Stimulated activated naive CD8-positive, alpha-beta T cell treated with anti-CD3 and anti-CD28 coated beads, Interleukin-15, amount 100 ng/mL, for 72 hours (primary cell): Measurements from ENCODE around the gene CORO2B.
A peak's percentile ranks its signal among the peaks of the same experiment; 100 is the strongest.

Experiments
- ATAC-seq: fragments of 150-1000 bp; cut with Tn5 transposase; 2 replicates; pipeline ENCODE4 v1.10.0; 2021; ENCODE audit warnings: mild to moderate bottlenecking, moderate library complexity
- DNase-seq, 2 donors: peaks; one replicate each; pipeline ENCODE4 v3.0.0; 2021 to 2022
- H3K27ac Mint-ChIP-seq, 2 donors: one replicate each; pipeline ENCODE4 v1.8.0; 2022; ENCODE audit warnings: mild to moderate bottlenecking in 2 of 2, mixed read lengths in 2 of 2, moderate library complexity in 2 of 2
- H3K27me3 Mint-ChIP-seq: one replicate; pipeline ENCODE4 v1.8.0; 2022; ENCODE audit warnings: mixed read lengths
- H3K4me1 Mint-ChIP-seq: one replicate; pipeline ENCODE4 v1.8.0; 2022; ENCODE audit warnings: mild to moderate bottlenecking, mixed read lengths
- H3K4me3 Mint-ChIP-seq, 2 donors: one replicate each; pipeline ENCODE4 v1.8.0; 2022; ENCODE audit warnings: mild to moderate bottlenecking in 2 of 2, mixed read lengths in 2 of 2, moderate library complexity in 1 of 2
- H3K9me3 Mint-ChIP-seq, 2 donors: one replicate each; pipeline ENCODE4 v1.8.0; 2022; ENCODE audit warnings: mixed read lengths in 2 of 2

CORO2B gene

DNA sequence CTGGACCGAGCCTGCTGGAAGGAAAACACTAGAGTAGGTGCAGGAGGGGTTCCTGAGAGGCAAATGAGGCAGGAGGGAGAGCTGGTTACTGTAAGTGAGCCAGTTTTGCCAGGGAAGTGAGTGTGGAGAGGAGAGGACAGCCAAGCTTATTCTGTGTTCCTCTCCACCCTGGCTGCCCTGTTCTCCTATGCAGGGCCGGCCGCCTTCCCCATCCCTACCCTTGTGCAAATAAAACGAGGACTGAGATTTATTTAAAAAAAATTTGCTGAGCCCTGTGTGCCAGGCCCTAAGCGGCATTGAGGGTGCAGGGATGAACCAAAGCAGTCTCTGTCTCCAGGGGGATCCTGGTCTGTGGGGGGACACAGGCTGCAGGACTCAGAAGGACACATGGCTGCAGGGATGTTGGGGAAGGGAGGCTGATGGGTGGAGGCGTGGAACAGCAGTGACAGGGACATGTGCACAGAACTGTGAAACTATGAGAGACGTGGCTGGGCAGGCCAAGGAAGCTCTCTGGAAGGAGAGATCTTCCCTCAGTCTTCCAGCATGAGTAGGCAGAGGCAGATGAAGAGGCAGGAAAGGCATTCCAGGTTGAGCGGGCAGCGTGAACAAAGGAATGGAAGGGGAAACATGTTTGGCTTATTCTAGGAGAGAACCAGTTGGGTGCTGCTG is 12.1 kb downstream of the CORO2B start:
- peak overlapping the region in 1 of 2 donors; percentile 68 for H3K27ac Mint-ChIP-seq
- H3K27me3 Mint-ChIP-seq: peaks cover 12% of the 10 kb centered on the region
- H3K4me1 Mint-ChIP-seq: peaks cover 20% of the 10 kb centered on the region
- no peak overlapping the region for H3K4me3 Mint-ChIP-seq
- no peaks in the 10 kb centered on the region for H3K9me3 Mint-ChIP-seq
- DNase-seq (no peak), ATAC-seq (no peak)

DNA sequence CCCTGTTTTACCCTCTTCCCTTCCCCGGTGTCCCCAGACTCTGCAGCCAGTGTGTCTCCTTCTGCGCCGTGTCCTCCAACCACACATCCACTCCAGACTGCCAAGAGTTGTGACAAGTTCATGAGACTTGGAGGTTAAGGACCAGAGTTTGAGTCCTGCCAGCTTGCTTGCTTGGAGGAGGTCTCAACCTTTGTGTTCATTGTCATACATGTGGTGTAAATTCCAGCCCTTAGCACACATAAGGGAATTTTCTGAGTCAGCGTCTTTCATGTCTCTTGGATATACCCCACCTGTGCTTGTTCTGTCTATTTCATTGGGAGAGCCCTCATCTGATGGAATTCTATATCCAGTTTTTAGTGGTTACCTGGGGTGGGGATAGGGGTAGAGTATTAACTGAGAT is 13.3 kb downstream of the CORO2B start:
- H3K27ac Mint-ChIP-seq: no peak overlapping the region
- no peaks in the 10 kb centered on the region for H3K9me3 Mint-ChIP-seq
- no peak for ATAC-seq

DNA sequence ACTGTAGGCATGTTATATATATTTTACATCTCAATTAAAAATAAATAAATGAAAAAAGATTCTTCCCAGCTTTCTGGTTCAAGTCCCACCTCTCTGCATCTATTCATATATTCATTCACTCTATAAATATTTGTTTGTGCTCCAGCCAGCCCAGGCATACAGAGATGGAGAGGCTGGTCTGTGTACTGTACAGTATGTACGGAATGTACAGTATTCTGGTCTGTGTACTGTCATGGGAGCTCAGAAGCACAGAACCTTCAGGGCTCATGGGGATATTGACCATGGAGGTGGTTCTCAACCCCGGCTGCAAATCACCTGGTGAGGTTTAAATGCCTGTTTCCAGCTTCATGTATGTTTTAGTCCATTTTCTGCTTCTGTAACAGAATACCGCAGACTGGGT is 13.8 kb downstream of the CORO2B start:
- ATAC-seq (no peak), DNase-seq (no peak)
- peaks cover 12% of the 10 kb centered on the region for H3K27me3 Mint-ChIP-seq
- H3K4me1 Mint-ChIP-seq: peaks cover 13% of the 10 kb centered on the region
- no peak overlapping the region for H3K4me3 Mint-ChIP-seq
- no peak overlapping the region for H3K27ac Mint-ChIP-seq
- no peaks in the 10 kb centered on the region for H3K9me3 Mint-ChIP-seq

More for the DNA sequence above, 13.3 kb downstream of the CORO2B start:
- Mint-ChIP-seq H3K27me3 (peaks cover 12% of the 10 kb centered on the region), H3K4me1 (peaks cover 14% of the 10 kb centered on the region), H3K4me3 (no peak overlapping the region)
- no peak for DNase-seq

DNA sequence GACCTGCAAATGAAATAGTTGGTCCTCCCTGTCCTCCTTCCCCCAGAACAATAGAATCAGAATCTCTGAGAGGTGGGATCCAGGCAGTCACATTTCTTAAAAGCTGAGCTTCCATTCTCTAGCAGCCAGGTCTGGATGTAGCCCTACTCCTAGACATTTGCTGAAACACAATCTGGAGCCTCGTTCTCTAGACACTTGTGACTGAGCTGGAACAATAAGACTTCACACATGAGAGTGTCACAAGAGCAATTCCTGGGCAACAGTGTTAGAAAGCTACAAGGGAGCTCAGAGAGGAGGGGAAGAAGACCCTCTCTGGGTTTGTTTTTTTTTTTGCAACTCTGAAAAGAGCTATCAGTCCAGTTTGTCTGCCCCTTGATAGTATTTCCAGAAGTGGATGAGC is 14.5 kb downstream of the CORO2B start:
- Mint-ChIP-seq H3K27ac (no peak overlapping the region), H3K4me3 (no peak overlapping the region), H3K27me3 (peaks cover 12% of the 10 kb centered on the region), H3K9me3 (no peaks in the 10 kb centered on the region), H3K4me1 (peaks cover 5% of the 10 kb centered on the region)
- DNase-seq (no peak), ATAC-seq (no peak)

DNA sequence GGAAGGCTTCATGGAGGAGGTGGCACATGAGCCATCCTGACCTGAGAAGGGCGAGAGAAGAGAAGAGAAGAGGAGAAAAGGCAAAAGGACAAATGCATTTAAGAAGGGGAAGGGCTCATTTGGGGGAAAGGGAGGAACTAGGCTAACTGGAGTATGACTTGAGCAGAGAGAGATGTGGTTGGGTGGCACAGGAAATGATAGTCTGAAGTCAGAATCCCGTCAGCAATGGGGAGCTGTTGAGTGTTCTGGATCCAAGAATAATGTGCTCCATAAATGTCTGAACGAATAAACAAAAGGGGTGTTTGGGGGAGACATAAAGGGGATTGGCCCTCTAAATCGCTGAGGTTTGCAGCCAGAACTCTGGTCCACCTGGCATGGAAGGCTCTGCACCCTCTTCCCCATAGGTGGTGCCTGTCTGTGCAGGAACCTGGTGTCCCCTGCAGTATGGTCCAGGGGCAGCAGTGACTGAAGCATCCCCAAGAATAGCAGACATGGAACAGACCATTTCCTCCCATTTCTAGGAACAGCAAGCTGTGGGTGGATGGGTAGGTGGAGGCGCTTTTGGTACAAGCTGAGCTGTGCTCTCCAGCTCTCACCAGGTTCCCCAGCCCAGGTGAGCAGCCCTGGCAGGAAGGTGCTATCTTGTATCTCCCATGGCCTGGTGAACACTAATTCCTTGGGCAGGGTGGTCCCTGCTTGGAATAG is 15.2 kb downstream of the CORO2B start:
- no peaks in the 10 kb centered on the region for H3K9me3 Mint-ChIP-seq
- H3K27me3 Mint-ChIP-seq: peaks cover 12% of the 10 kb centered on the region
- ATAC-seq: no peak
- no peak for DNase-seq
- no peak overlapping the region for H3K27ac Mint-ChIP-seq
- no peak overlapping the region for H3K4me3 Mint-ChIP-seq
- H3K4me1 Mint-ChIP-seq: no peaks in the 10 kb centered on the region

DNA sequence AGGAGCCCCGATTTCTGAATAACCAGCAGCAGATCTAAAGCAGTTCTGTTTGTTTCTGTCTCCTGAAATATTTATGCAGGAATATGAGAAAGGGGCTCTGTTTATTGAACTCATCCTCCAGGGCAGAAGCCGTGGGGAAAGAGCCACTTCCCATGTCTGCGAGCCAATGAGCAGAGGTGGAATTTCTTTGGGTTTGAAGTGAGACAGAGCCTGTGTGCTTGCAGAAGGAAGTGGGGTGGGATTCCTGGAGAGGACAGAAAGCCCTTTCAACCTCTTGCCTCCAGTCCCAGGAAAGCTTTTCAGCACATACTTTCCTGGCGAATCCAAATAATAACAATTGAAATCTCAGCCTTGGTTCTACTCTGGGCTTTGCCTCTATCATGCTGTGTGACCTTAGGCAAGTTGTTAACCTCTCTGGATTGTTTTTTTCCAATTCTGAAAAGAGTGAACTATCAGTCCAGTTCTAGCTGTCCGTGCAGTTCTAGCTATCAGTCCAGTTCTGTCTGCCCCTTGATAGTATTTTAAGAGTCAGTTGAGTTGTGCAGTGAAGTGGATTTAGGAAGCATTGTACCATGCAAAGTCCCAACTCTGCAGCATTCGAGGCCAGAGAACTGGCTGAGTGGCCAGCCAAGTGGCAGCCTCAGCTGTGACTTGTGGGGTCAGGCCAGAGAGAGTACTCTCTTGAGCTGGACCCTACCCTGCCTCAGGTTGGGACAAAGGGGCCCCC is 15.9 kb downstream of the CORO2B start:
- no peak overlapping the region for H3K27ac Mint-ChIP-seq
- ATAC-seq (no peak), DNase-seq (no peak)
- peaks cover 12% of the 10 kb centered on the region for H3K27me3 Mint-ChIP-seq
- H3K9me3 Mint-ChIP-seq: no peaks in the 10 kb centered on the region
- H3K4me3 Mint-ChIP-seq: no peak overlapping the region
- no peaks in the 10 kb centered on the region for H3K4me1 Mint-ChIP-seq

DNA sequence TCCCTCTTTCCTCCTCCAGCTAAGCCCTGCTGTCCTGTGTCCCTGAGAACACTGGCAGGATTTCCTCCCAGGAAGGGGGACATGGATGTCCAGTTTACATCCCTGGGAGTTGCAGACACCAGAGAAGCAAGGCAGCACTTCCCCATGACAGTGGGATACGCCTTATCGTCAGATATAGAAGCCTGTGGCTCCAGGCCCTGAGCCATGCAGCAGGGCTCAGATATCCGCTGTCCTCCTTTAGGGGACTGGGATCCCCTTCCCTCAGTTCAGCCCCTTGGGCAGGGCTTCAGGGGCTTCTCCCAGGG is 16.4 kb downstream of the CORO2B start:
- Mint-ChIP-seq H3K27me3 (peaks cover 12% of the 10 kb centered on the region), H3K4me3 (no peak overlapping the region), H3K4me1 (no peaks in the 10 kb centered on the region), H3K9me3 (no peaks in the 10 kb centered on the region), H3K27ac (no peak overlapping the region)
- ATAC-seq: no peak
- DNase-seq: no peak

DNA sequence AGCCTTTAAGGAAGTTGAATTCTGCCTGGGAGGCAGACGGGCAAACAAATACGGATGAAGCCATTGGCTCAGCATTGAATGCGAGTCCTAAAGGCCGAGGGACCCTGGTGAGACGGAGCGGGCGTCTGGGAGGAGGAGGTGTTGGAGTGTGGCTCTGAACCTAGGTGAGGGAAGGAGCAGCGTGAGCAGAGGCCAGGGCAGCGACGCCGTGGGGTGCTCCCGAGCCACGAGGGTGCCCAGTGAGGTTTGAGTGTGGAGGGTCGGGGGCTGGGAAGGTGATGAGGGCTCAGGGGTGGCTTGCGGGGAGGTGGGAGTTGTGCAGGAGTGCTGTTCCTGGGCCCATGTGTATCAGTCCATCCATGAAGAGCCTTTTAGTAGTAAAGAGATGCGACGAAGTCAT is 17.0 kb downstream of the CORO2B start:
- no peaks in the 10 kb centered on the region for H3K4me1 Mint-ChIP-seq
- DNase-seq: no peak
- no peak for ATAC-seq
- no peaks in the 10 kb centered on the region for H3K9me3 Mint-ChIP-seq
- H3K27ac Mint-ChIP-seq: peak overlapping the region in 1 of 2 donors; percentile 49
- no peak overlapping the region for H3K4me3 Mint-ChIP-seq
- peaks cover 12% of the 10 kb centered on the region for H3K27me3 Mint-ChIP-seq

DNA sequence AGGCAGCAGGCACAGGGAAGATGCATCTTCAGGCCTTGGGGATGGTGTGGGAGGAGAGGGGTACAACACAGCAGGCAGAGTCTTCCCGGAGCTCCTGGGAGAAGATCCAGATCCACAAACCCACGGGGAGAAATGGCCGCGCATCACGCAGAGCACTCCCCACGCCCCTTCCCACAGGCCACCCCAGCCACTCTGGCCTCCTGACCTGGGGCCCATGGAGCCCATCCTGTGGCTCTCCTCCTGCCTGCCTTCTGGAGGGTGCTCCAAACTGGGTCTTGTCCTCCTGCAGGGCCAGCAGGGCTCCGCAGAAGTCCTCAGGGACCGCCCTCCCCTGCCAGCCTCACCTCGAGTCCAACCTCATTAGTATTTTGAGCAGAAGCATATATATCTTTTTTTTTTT is 17.9 kb downstream of the CORO2B start:
- peaks cover 15% of the 10 kb centered on the region for H3K27me3 Mint-ChIP-seq
- no peak for DNase-seq
- H3K4me1 Mint-ChIP-seq: no peaks in the 10 kb centered on the region
- ATAC-seq: no peak
- no peak overlapping the region for H3K4me3 Mint-ChIP-seq
- H3K9me3 Mint-ChIP-seq: no peaks in the 10 kb centered on the region
- H3K27ac Mint-ChIP-seq: no peak overlapping the region

DNA sequence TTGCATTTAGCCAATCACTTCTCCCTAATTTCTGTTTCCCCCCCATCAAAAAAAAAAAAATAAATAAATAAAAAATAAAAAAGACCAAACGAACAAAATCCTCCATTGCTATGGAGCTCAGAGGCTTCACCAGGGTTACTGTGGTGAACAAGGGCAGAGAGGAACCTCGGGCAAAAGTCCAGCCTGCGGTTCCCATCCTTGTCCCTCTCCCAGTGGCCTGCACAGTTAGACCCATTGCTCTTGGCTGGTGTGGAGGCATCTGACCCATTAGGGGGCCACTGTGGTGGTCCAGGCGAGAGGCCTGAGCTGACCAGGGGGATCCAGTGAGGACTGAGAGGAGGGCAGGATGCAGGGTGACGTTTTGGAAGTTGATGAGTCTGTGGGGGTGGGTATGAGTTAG is 18.8 kb downstream of the CORO2B start:
- no peak for ATAC-seq
- no peak overlapping the region for H3K27ac Mint-ChIP-seq
- peaks cover 16% of the 10 kb centered on the region for H3K27me3 Mint-ChIP-seq
- no peaks in the 10 kb centered on the region for H3K9me3 Mint-ChIP-seq
- H3K4me3 Mint-ChIP-seq: no peak overlapping the region
- H3K4me1 Mint-ChIP-seq: no peaks in the 10 kb centered on the region
- DNase-seq: no peak

DNA sequence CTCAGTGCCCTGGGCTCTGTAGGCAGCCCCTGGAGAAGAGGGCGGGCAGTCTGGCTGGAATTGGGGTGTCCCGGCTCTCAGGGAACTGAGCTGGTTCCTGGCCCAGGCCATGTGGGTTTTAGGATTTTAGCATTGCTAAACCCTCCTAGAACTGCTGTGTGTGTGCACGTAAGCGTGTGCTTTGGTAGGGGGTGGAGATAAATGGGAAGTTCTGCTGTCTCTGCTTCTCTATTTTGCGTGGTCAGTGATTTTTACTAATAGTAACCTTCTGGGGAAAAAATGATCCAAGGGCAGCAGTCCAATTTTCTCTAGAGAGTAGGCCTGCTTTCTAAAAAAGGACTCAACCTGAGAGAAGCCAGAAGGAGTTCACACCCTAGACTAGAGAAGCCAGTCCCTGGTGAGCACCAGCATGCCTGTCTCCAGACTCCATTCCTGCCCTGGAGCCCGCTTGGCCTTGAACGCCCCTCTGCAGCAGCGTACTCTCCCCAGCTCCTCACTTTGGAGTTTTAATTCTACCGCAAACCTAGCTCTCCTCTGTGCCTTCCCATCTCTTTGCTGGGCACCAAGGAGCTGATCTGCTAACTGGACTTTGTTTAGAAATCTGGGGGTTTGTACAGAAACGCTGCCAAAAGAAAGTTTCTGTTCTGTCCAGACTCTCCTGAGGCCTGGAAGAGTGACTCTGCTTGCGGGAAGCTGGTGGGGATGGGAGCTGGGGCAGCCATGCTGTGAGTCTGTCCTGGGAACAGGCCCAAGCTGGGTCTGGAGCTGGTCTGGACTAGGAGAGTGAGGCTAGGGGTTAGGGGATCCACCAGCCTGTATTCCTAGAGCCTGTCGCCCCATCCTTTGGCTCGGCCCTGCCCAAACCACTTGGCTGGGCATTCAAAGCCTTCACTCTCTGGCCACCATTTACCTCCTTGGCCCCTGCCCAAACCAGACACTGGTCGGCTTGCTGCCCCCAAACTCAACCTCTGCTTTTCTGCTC is 19.7 kb downstream of the CORO2B start:
- no peak overlapping the region for H3K27ac Mint-ChIP-seq
- ATAC-seq (no peak), DNase-seq (no peak)
- H3K27me3 Mint-ChIP-seq: peaks cover 12% of the 10 kb centered on the region
- H3K9me3 Mint-ChIP-seq: no peaks in the 10 kb centered on the region
- no peaks in the 10 kb centered on the region for H3K4me1 Mint-ChIP-seq
- H3K4me3 Mint-ChIP-seq: no peak overlapping the region

DNA sequence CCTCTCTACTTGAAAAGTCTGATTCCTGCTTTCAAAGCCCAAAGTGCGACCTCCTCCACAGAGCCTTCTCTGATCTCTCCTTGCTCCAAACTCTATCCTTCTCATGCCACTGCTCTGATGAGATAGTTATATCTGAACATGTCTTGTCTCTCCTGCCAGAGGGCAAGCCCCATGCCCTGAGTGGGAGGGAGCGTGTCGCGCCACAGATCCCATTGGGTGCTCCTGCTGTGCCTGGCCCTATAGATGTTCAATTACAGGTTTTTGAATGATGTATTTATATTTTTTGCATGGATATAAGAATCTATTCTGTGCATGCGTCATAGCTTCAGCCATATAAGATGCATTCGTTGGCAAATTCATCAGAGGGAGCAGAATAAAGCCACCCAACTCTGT is 20.4 kb downstream of the CORO2B start:
- Mint-ChIP-seq H3K4me1 (no peaks in the 10 kb centered on the region), H3K27me3 (peaks cover 10% of the 10 kb centered on the region), H3K27ac (no peak overlapping the region), H3K4me3 (no peak overlapping the region), H3K9me3 (no peaks in the 10 kb centered on the region)
- ATAC-seq: no peak
- DNase-seq: no peak

DNA sequence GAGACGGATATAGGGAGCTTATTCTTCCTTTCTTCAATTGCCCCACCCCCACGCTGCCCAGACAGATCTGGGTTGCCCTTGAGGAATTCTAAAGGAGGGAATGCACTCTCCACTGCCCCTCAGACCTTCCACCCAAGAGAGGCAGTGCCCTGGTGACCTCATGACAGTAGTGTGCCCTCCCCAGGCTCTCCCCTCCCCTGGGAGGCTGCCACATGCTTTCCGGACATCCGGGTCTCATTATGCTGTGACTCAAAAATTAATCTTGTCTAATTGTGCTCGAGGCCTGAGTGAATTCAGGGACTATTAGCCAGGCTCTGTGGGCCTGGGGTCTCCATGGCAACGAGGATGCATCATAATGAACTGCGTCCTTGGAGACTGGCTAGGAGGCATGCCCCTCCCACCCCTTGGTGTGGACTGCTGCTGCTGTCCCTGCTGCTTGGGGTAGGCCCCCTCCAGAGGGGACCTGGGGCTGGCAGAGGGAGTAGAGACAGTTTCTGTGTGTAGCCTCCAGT is 20.8 kb downstream of the CORO2B start:
- no peak overlapping the region for H3K4me3 Mint-ChIP-seq
- DNase-seq (no peak), ATAC-seq (no peak)
- peaks cover 10% of the 10 kb centered on the region for H3K27me3 Mint-ChIP-seq
- H3K27ac Mint-ChIP-seq: no peak overlapping the region
- H3K4me1 Mint-ChIP-seq: no peaks in the 10 kb centered on the region
- no peaks in the 10 kb centered on the region for H3K9me3 Mint-ChIP-seq

DNA sequence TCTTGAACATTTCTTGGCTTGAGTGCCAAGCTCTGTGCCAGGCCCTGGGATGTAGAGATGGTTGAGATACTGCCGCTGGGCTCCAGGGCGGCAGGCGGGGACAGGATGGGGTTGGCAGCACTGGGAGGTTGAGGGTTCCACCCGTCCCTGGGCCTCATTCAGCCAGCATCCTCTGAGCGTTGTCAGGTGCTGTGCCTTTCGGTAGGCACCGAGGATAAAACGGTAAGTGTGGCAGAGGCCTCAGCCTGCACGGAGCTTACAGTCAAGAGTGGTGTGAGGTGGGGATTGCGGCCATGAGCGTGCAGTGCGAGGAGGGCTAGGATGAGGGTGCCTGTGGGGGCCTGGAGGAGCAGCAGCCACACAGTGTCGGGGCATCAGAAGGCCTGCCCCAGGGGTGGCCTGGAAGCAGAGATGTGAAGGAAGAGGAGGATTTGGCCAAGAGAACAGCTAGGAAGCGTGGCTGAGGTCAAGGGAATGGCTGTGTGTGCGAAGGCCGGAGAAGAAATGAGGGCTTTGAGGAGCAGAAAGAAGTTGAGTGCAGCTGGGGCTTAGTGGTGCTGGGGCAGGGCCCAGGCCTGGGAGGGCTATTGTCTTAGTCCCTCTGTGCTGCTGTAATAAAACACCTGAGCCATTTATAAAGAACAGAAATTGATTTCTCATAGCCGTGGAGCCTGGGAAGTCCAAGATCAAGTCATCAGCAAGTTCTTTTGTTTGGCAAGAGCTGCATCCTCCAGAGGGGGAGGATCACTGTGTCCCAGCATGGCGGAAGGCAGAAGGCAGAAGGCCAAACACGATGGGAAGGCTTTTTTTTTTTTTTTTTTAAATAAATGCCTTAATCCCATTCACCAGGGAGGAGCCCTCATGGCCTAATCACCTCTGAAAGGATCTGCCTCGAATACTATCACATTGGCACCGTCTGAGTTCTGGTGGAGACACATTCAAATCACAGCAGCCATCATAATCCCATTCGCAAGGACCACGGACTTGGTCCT is 22.7 kb downstream of the CORO2B start:
- ATAC-seq: no peak

More for the DNA sequence above, 22.7 kb downstream of the CORO2B start:
- H3K4me3 Mint-ChIP-seq: no peak overlapping the region
- no peaks in the 10 kb centered on the region for H3K4me1 Mint-ChIP-seq
- DNase-seq: no peak
- peak overlapping the region in 1 of 2 donors; percentile 10 for H3K27ac Mint-ChIP-seq
- H3K9me3 Mint-ChIP-seq: peaks cover 0 to under 1% of the 10 kb centered on the region in 2 donors
- H3K27me3 Mint-ChIP-seq: peaks cover 10% of the 10 kb centered on the region
